ENCODE results near the gene SERINC2.

The SERINC2 gene

DNA sequence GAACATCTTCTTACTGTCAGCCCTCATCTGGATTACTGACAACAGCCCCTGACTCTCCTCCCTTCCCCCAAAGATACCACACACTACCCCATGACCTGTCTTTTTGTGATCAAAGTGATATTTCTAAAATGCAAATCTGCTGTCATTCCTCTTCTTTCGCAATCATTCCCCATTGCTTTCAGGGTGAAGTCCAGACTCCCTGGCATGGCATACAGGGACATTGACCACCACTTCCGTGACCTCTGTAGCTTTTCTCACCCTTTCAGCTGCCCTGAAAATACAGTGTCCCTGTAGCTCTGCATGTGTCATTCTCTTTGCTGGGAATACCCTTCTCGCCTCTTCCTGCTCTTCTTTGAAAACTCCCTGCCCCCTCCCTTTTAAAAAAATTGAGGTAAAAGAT is 4.1 kb downstream of the SERINC2 start (continued):
- TF ChIP-seq, protein P1, sequence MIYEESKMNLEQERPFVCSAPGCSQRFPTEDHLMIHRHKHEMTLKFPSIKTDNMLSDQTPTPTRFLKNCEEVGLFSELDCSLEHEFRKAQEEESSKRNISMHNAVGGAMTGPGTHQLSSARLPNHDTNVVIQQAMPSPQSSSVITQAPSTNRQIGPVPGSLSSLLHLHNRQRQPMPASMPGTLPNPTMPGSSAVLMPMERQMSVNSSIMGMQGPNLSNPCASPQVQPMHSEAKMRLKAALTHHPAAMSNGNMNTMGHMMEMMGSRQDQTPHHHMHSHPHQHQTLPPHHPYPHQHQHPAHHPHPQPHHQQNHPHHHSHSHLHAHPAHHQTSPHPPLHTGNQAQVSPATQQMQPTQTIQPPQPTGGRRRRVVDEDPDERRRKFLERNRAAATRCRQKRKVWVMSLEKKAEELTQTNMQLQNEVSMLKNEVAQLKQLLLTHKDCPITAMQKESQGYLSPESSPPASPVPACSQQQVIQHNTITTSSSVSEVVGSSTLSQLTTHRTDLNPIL (CRISPR knock-in tag; IDR thresholded peaks at IDR 0.05; ENCODE audit: low read depth) = no peak
- TF ChIP-seq, protein P2, sequence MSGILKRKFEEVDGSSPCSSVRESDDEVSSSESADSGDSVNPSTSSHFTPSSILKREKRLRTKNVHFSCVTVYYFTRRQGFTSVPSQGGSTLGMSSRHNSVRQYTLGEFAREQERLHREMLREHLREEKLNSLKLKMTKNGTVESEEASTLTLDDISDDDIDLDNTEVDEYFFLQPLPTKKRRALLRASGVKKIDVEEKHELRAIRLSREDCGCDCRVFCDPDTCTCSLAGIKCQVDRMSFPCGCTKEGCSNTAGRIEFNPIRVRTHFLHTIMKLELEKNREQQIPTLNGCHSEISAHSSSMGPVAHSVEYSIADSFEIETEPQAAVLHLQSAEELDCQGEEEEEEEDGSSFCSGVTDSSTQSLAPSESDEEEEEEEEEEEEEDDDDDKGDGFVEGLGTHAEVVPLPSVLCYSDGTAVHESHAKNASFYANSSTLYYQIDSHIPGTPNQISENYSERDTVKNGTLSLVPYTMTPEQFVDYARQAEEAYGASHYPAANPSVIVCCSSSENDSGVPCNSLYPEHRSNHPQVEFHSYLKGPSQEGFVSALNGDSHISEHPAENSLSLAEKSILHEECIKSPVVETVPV (CRISPR knock-in tag; IDR thresholded peaks at IDR 0.05) = no peak
- TF ChIP-seq TOX (CRISPR knock-in tag; IDR thresholded peaks at IDR 0.05; ENCODE audit: borderline replicate concordance) = no peak
- TF ChIP-seq ISL1 (CRISPR knock-in tag; IDR thresholded peaks at IDR 0.05) = no peak
- no peak for TF ChIP-seq ZNF8 (CRISPR knock-in tag; IDR thresholded peaks at IDR 0.05)
- no peak for TF ChIP-seq ARNTL (CRISPR knock-in tag; IDR thresholded peaks at IDR 0.05; ENCODE audit: borderline replicate concordance, low read depth)
- no peak for TF ChIP-seq TCF4 (CRISPR knock-in tag; IDR thresholded peaks at IDR 0.05; ENCODE audit: borderline replicate concordance)
- no peak for TF ChIP-seq ZC3H10 (CRISPR knock-in tag; IDR thresholded peaks at IDR 0.05)

DNA sequence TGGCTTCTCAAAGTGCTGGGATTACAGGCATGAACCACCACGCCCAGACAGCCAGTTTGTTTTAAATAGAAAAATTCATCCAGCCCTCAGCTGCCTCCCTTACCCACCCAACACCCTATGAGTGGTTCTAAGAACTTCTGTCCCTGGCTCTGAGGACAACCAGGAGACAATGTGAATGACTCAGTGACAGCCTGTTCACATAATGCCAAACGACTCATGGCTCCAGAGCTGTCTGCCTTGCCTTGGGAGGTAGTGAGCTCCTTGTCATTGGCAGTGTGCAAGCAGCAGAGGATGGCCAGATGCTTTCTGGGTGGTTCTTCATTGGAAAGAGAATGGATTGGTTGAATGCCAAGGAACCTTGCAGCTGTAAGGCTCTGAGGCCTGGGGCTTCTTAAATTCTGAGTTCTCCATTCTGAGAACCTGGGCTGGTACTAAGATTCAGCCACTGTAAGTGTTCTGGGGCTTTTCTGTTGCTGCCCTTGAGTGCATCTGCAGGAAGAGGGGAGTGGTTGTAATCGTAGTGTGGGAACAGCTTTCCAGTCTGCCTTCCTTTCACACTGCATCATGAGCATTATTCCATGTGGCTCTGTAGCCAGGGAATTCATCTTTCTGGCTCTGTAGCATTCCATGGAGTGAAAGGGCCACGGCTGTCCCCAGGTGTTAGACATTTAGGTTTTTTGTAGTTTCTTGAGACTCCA is 5.8 kb downstream of the SERINC2 start:
- TF ChIP-seq, protein P2 (CRISPR knock-in tag; IDR thresholded peaks at IDR 0.05) = no peak
- TF ChIP-seq CSDC2 (CRISPR knock-in tag; IDR thresholded peaks at IDR 0.05) (no peak), TOX (CRISPR knock-in tag; IDR thresholded peaks at IDR 0.05; ENCODE audit: borderline replicate concordance) (no peak), ARNTL (CRISPR knock-in tag; IDR thresholded peaks at IDR 0.05; ENCODE audit: borderline replicate concordance, low read depth) (no peak), RARB (CRISPR knock-in tag; IDR thresholded peaks at IDR 0.05) (no peak), TSHZ2 (CRISPR knock-in tag; IDR thresholded peaks at IDR 0.05) (no peak), TCF4 (CRISPR knock-in tag; IDR thresholded peaks at IDR 0.05; ENCODE audit: borderline replicate concordance) (no peak), ZC3H10 (CRISPR knock-in tag; IDR thresholded peaks at IDR 0.05) (no peak), ISL1 (CRISPR knock-in tag; IDR thresholded peaks at IDR 0.05) (no peak)
- TF ChIP-seq, protein P1 (CRISPR knock-in tag; IDR thresholded peaks at IDR 0.05; ENCODE audit: low read depth) = no peak
- no peak for ATAC-seq

DNA sequence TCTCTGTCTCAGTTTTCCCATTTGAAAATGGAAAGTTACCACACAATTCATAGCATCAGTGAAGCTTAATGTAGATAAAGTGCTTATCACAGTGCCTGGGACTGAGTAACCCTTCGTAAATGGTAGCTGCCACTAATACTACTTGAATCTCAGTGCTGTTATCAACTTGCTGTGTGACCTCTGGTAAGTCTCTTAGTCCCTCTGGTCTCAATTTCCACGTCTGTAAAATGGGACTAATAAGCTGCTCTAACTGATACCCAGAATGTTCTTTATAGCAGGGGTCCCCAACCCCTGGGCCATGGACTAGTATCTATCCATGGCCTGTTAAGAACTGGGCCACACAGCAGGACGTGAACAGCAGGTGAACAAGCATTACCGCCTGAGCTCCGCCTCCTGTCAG is 7.7 kb downstream of the SERINC2 start:
- ATAC-seq = no peak
- TF ChIP-seq, protein P1 (CRISPR knock-in tag; IDR thresholded peaks at IDR 0.05; ENCODE audit: low read depth) = no peak
- TF ChIP-seq OSR1 (CRISPR knock-in tag; IDR thresholded peaks at IDR 0.05) (no peak), ZC3H10 (CRISPR knock-in tag; IDR thresholded peaks at IDR 0.05) (no peak), PATZ1 (CRISPR knock-in tag; IDR thresholded peaks at IDR 0.05; ENCODE audit: borderline replicate concordance) (no peak), SNAI2 (CRISPR knock-in tag; IDR thresholded peaks at IDR 0.05) (no peak), PPARA (CRISPR knock-in tag; IDR thresholded peaks at IDR 0.05; ENCODE audit: borderline replicate concordance) (no peak)
- TF ChIP-seq, protein P3, sequence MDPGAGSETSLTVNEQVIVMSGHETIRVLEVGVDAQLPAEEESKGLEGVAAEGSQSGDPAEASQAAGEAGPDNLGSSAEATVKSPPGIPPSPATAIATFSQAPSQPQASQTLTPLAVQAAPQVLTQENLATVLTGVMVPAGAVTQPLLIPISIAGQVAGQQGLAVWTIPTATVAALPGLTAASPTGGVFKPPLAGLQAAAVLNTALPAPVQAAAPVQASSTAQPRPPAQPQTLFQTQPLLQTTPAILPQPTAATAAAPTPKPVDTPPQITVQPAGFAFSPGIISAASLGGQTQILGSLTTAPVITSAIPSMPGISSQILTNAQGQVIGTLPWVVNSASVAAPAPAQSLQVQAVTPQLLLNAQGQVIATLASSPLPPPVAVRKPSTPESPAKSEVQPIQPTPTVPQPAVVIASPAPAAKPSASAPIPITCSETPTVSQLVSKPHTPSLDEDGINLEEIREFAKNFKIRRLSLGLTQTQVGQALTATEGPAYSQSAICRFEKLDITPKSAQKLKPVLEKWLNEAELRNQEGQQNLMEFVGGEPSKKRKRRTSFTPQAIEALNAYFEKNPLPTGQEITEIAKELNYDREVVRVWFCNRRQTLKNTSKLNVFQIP (CRISPR knock-in tag; IDR thresholded peaks at IDR 0.05; ENCODE audit: borderline replicate concordance, low read depth) = no peak
- TF ChIP-seq, protein P2 (CRISPR knock-in tag; IDR thresholded peaks at IDR 0.05) = no peak
